B cell (primary cell): ENCODE data around the gene BHLHE23. TPM values are rescaled to one million over a fixed set of nuclear protein-coding genes. Genes with fewer than 3 reads are reported as not detected.

Experiments used
- ATAC-seq: fragments of 200-7000 bp; cut with Tn5 transposase; one replicate; pipeline ENCODE4 v1.10.0; 2021; ENCODE audit warnings: low read depth, mild to moderate bottlenecking, moderate number of reproducible peaks, moderate library complexity
- CTCF ChIA-PET: fragments of 350-600 bp; sonication (Branson Sonifier 250); formaldehyde crosslinking; loops from one replicate; lab custom pipeline; 2021; ENCODE audit warnings: antibody characterized with exemption, inconsistent platforms; lab: Charles Lee
- POLR2A ChIA-PET: fragments of 350-600 bp; sonication (Branson Sonifier 250); formaldehyde crosslinking; loops from one replicate; lab custom pipeline; 2021; ENCODE audit warnings: antibody characterized with exemption; lab: Charles Lee
- DNase-seq: peaks from one replicate; pipeline ENCODE4 v3.0.0; 2013
- H2AFZ ChIP-seq: 2 replicates; pipeline ENCODE4 v1.6.1; 2012; ENCODE audit warnings: mild to moderate bottlenecking, low read depth, low read length; ENCODE audit not compliant: insufficient read depth, poor library complexity, severe bottlenecking
- H3K27ac ChIP-seq, 2 donors: 1 replicate in 1 of 2; 2 replicates in 1 of 2; pipeline ENCODE4 v1.5.1; 2012 to 2013; ENCODE audit warnings: low read length in 2 of 2, mild to moderate bottlenecking in 2 of 2, moderate library complexity in 1 of 2
- H3K27me3 ChIP-seq, 4 experiments: fragments of 200-600 bp in 1 of 4; sonication (generic) in 1 of 4; replicated peaks in 1 of 4; 1 replicate in 2 of 4; 2 replicates in 2 of 4; pipeline versions ENCODE4 v1.6.1 to v1.7.0; 2013 to 2016; ENCODE audit warnings: low read length in 3 of 4, mild to moderate bottlenecking in 2 of 4, mixed read lengths in 1 of 4, moderate library complexity in 1 of 4; ENCODE audit not compliant: insufficient read depth in 4 of 4, control insufficient read depth in 3 of 4; ENCODE audit errors: control extremely low read depth in 1 of 4
- H3K36me3 ChIP-seq, 2 experiments: replicated peaks in 1 of 2; 1 replicate in 1 of 2; 2 replicates in 1 of 2; pipeline versions ENCODE4 v1.6.1 to v1.7.1; 2013; ENCODE audit warnings: low read length in 1 of 2; ENCODE audit not compliant: insufficient read depth in 2 of 2, control insufficient read depth in 1 of 2; ENCODE audit errors: control extremely low read depth in 1 of 2, extremely low read depth in 1 of 2
- H3K4me1 ChIP-seq, 2 donors: fragments of 200-600 bp in 1 of 2; sonication (generic) in 1 of 2; 1 replicate in 1 of 2; 2 replicates in 1 of 2; pipeline versions ENCODE4 v1.5.1 to v1.6.1; 2013 to 2017; ENCODE audit warnings: low read length in 2 of 2; ENCODE audit not compliant: control insufficient read depth in 2 of 2, insufficient read depth in 2 of 2
- H3K4me2 ChIP-seq: replicated peaks from 2 replicates; pipeline ENCODE3; 2012; ENCODE audit warnings: mild to moderate bottlenecking, low read depth, low read length; ENCODE audit not compliant: poor library complexity, severe bottlenecking
- H3K4me3 ChIP-seq, 5 experiments: fragments of 200-600 bp in 1 of 5; sonication (generic) in 1 of 5; 1 replicate in 3 of 5; 2 replicates in 2 of 5; pipeline versions ENCODE4 v1.5.1 to v1.7.0; 2011 to 2016; ENCODE audit warnings: low read length in 4 of 5, mild to moderate bottlenecking in 4 of 5, low read depth in 2 of 5, control low read depth in 1 of 5, moderate library complexity in 1 of 5; ENCODE audit not compliant: insufficient read depth in 1 of 5; ENCODE audit errors: control extremely low read depth in 1 of 5, extremely low read depth in 1 of 5
- H3K79me2 ChIP-seq: fragments of 200-600 bp; sonication (generic); one replicate; pipeline ENCODE4 v1.6.0; 2016; ENCODE audit warnings: low read length; ENCODE audit not compliant: control insufficient read depth, insufficient read depth
- H3K9ac ChIP-seq: fragments of 200-600 bp; sonication (generic); 2 replicates; pipeline ENCODE4 v1.6.1; 2017; ENCODE audit warnings: mild to moderate bottlenecking, low read length, moderate library complexity
- H3K9me3 ChIP-seq, 3 donors: one replicate each; pipeline versions ENCODE4 v1.6.1 to v1.7.1; 2013; ENCODE audit warnings: low read length in 2 of 3; ENCODE audit not compliant: control insufficient read depth in 2 of 3, insufficient read depth in 1 of 3; ENCODE audit errors: control extremely low read depth in 1 of 3
- H4K20me1 ChIP-seq: 2 replicates; pipeline ENCODE4 v1.6.0; 2012; ENCODE audit warnings: mild to moderate bottlenecking, low read length; ENCODE audit not compliant: insufficient read depth, control insufficient read depth, poor library complexity, severe bottlenecking
- H3K27ac Mint-ChIP-seq: one replicate; pipeline ENCODE4 v1.8.0; 2021; ENCODE audit warnings: mixed read lengths
- H3K27me3 Mint-ChIP-seq: one replicate; pipeline ENCODE4 v1.8.0; 2021; ENCODE audit warnings: mixed read lengths
- H3K4me1 Mint-ChIP-seq: one replicate; pipeline ENCODE4 v1.8.0; 2021; ENCODE audit warnings: mixed read lengths
- H3K4me3 Mint-ChIP-seq: one replicate; pipeline ENCODE4 v1.8.0; 2021; ENCODE audit warnings: mixed read lengths
- H3K9me3 Mint-ChIP-seq: one replicate; pipeline ENCODE4 v1.8.0; 2022; ENCODE audit warnings: mixed read lengths; ENCODE audit not compliant: insufficient read depth
- CTCF ChIP-seq: fragments of 200-600 bp; IDR thresholded peaks from one replicate; pipeline ENCODE4 v1.8.0; 2022; ENCODE audit warnings: antibody characterized with exemption, mild to moderate bottlenecking
- EZH2 ChIP-seq: IDR thresholded peaks from 2 replicates; pipeline ENCODE4 v1.6.1; 2012; ENCODE audit warnings: borderline replicate concordance, low read depth, mild to moderate bottlenecking, moderate library complexity, low read length; ENCODE audit not compliant: insufficient read depth, poor library complexity, severe bottlenecking
- WGBS: methylation state at CpG from one replicate; pipeline ENCODE4 v1.1.5; 2013; ENCODE audit warnings: missing lambda C conversion rate; ENCODE audit not compliant: insufficient coverage; 5-methylcytosine and 5-hydroxymethylcytosine counted together
- intact Hi-C: fragments of 100-400 bp; cut with micrococcal nuclease; formaldehyde crosslinking; loops from one replicate; pipeline ENCODE4 v1.10.0; 2022
- polyA plus RNA-seq: library from polyadenylated mRNA; depleted of rRNA; stranded (reverse); fragments of >200 nt; gene quantifications from 2 replicates; pipeline ENCODE4 v1.2.3, GENCODE V29; 2012
- total RNA-seq, 2 donors: library from RNA; stranded (reverse); fragments of 120-200 nt in 1 of 2; gene quantifications; 1 replicate in 1 of 2; 2 replicates in 1 of 2; pipeline versions ENCODE4 v1.2.3 to v1.2.4, GENCODE V29; 2013 to 2022

Gene BHLHE23
- total and polyA plus RNA-seq, 2 donors (not counting 1 experiment from before 2014, with no cell fraction given): not detected

- H3K27me3 Mint-ChIP-seq: peaks cover 60% of the 10 kb centered on the region
- H3K4me3 Mint-ChIP-seq: no peak overlapping the region
Observed at GRCh38 chr20:63023071-63023935, 16.5 kb upstream of the BHLHE23 start.

More at GRCh38 chr20:63023071-63023935, 16.5 kb upstream of the BHLHE23 start:
- DNase-seq: no peak
- no peak overlapping the region for H2AFZ ChIP-seq
- TF ChIP-seq CTCF (no peak), EZH2 (no peak)
- peaks cover 0 to 54% (median 19%) of the 10 kb centered on the region in 4 experiments for H3K27me3 ChIP-seq
- Mint-ChIP-seq H3K9me3 (no peaks in the 10 kb centered on the region), H3K4me1 (no peaks in the 10 kb centered on the region), H3K27ac (no peak overlapping the region)
- CTCF ChIA-PET: no interaction called here
- no peak overlapping the region for H3K9ac ChIP-seq
- H3K9me3 ChIP-seq: peaks cover 0 to 32% (median 0%) of the 10 kb centered on the region in 3 donors
- H3K36me3 ChIP-seq: no peaks in the 10 kb centered on the region
- H3K4me1 ChIP-seq: peaks cover 7 to 8% of the 10 kb centered on the region in 2 donors
- no peak for ATAC-seq
- H3K4me3 ChIP-seq: no peak overlapping the region
- intact Hi-C loops: no loop called here
- H3K4me2 ChIP-seq: no peak overlapping the region
- POLR2A ChIA-PET: no interaction called here
- H3K79me2 ChIP-seq: no peaks in the 10 kb centered on the region
- H3K27ac ChIP-seq: no peak overlapping the region
- WGBS: 81% methylated on average over 29 of the region's 31 CpGs
- no peaks in the 10 kb centered on the region for H4K20me1 ChIP-seq
